HG03175 (cell line): ENCODE data around the gene ANK3.

Experiments used
- ATAC-seq: cut with Tn5 transposase; IDR thresholded peaks from one replicate; pipeline ENCODE4 v1.9.1; 2021; ENCODE audit warnings: mild to moderate bottlenecking, moderate library complexity; ENCODE audit not compliant: unreplicated experiment

The ANK3 gene

GRCh38 chr10:60003651-60004523 is 385.8 kb downstream of the ANK3 start:
- no peak for ATAC-seq

- ATAC-seq = no peak
These were observed 388.9 kb downstream of the ANK3 start for GRCh38 chr10:60000747-60001146.

GRCh38 chr10:59997827-59998525 is 391.7 kb downstream of the ANK3 start:
- ATAC-seq = no peak

GRCh38 chr10:59995862-59996261 is 393.8 kb downstream of the ANK3 start:
- no peak for ATAC-seq

- ATAC-seq = no peak
These were observed 395.7 kb downstream of the ANK3 start for GRCh38 chr10:59993931-59994330.

GRCh38 chr10:59991661-59992060 is 398.0 kb downstream of the ANK3 start:
- ATAC-seq = peak; percentile 51

GRCh38 chr10:59991117-59991516 is 398.6 kb downstream of the ANK3 start:
- no peak for ATAC-seq

GRCh38 chr10:59985639-59986038 is 404.0 kb downstream of the ANK3 start:
- no peak for ATAC-seq

- no peak for ATAC-seq
These were observed 405.3 kb downstream of the ANK3 start for GRCh38 chr10:59984415-59984814.

GRCh38 chr10:59980356-59980755 is 409.3 kb downstream of the ANK3 start:
- no peak for ATAC-seq

- ATAC-seq = no peak
These were observed 412.2 kb downstream of the ANK3 start for GRCh38 chr10:59977486-59977885.

- no peak for ATAC-seq
These were observed 412.8 kb downstream of the ANK3 start for GRCh38 chr10:59976909-59977308.
